Endometrial microvascular endothelial cells (primary cell): Measurements from ENCODE around the gene TNFRSF14. TPM values are rescaled to one million over a fixed set of nuclear protein-coding genes. Genes with fewer than 3 reads are reported as not detected.

Experiments
- in situ Hi-C: cut with HindIII; loops from 2 replicates; pipeline ENCODE4 v1.10.0; 2017; ENCODE audit warnings: low sequenced_read_pairs, low pct_unique_long_range_greater_than_20kb; ENCODE audit errors: inconsistent ontology term
- total RNA-seq: library from RNA; depleted of rRNA; stranded (reverse); fragments of >200 nt; gene quantifications from one replicate; pipeline ENCODE4 v1.2.3, GENCODE V29; 2015; ENCODE audit errors: inconsistent ontology term

Gene TNFRSF14
- total RNA-seq, 1 donor from 2014 or later, result 41.4 TPM

DNA sequence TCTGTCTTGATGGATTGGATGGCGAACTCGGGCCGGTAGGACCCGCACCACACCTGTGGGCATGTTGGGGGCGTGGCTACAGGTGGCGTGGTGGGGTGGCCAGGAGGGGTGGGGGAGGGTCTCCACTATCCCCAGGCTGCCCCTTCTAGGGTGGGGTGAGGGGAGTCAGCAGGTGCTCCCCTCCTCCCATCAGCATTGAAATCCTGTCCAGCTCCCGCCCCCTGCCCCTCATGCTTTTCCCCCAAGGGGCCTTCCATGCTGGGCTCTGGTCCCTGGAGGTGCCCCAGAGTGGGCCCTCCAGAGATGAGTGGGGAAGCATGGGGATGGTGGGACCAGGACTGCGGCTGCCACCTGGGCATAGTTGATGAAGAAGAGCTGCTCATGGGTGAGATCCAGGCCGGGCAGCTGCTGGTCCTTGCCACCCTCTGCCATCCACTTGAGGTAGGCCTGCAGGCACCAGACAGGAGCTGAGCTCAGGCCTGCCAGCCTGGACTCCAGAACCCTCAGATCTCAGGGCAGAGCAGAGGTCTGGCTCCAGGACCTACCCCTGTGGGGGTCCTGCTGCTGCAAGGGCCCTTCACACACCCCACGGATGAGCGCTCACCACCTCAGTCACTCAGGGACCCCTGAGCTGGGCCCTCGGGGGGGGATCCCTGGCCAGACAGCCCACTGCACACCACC is 35.5 kb downstream of the TNFRSF14 start:
- in situ Hi-C loops, result no loop called here

DNA sequence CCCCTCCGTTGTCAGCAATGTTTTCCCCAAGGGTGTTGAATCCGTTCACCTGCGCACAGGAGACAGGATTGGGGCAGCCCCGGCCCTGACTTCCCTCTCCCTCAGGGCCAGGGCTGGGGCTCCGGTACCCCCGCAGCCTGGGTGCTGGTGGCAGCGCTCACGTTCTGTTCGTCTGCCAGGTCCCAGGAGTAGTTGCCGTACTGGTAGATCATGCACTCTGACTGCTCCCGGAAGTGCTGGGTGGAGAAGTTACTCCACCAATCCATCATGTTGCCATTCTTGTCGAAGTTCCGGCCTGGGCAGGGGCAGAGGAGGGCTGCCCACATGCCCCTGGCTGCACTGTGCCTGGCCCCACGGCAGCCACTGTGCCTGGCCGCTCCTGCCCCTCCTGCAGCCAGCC is 36.5 kb downstream of the TNFRSF14 start:
- in situ Hi-C loops, result no loop called here

DNA sequence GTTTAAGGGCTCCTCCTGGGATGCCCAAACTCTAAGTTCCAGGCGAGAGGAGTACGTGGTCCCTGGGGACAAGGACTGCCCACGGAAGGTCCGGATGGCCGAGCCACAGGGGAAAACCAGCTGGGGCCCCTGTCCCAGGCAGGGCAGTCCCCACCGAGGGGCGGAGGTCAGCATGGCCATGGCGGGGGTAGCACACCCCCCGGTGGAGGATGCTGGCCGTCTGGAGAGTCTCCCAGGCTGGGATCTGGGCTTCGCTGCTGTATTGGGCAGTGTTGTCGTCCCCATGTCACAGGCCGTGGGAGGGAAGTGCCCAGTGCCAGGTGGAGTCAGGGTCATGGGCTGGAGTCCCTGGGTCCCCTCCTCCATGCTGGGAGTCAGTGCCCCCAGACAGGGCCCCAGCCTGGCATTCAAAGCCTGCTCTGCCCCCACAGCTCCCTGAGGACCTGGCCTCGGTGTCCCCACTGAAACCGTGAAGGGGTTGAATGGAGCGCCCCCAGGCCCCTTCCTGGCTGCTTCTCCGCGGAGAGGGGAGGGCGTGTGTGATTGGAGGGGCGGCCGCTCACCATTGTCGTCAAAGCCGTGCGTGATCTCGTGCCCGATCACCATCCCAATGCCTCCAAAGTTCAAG is 37.2 kb downstream of the TNFRSF14 start:
- in situ Hi-C loops, result no loop called here

DNA sequence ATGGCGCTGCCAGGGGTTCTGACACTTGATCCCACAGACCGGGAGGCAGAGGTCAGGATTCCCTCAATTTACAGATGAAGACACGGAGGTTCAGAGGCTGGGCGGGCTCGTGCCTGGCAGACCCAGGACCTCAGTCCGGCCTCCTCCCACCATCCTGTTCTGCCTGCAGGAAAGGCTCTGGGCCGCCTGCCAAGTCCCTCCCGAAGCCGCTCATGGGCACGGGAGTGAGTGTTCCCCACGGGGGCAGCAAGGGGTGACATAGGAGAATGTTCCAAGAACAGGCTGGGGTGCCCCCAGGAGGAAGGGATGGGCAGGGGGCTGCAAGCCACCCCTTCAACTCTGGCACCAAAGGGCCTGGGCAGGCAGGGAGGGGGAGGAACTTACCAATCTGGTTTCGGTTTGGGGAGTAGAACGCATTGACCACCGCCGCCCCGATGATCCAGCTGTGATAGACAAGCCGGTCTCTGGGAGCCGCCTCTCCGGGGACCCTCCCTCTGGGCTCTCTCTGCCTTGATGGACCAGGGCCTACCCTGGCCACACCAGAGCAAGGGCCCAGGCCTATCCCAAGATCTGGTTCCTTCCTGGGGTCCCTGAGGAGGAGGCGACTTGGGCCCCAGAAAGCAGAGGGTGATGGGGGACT is 38.0 kb downstream of the TNFRSF14 start:
- in situ Hi-C loops, result no loop called here

DNA sequence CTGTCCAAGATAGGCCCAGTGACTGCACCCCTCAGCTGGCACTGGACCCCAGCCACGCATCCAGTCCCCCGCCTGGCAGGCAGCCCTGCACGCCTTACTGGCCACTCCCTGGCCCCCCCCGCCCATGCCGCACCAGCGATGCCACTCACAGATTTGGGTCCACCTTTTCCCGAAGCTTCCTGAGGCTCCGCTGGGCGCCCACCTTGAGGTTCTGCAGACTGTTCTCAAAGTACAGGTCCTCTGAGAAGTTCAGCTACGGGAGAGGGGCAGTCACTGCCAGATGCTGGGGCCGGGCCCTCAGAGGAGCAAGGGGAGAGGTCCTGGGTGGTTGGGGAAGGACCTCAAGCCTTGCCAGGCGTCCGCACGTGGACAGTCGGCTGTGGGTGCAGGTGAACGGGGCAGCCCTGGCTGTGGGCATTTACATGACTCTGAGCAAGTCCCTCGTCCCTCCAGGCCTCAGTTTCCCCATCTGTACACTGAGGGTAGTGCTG is 38.5 kb downstream of the TNFRSF14 start:
- in situ Hi-C loops, result no loop called here

DNA sequence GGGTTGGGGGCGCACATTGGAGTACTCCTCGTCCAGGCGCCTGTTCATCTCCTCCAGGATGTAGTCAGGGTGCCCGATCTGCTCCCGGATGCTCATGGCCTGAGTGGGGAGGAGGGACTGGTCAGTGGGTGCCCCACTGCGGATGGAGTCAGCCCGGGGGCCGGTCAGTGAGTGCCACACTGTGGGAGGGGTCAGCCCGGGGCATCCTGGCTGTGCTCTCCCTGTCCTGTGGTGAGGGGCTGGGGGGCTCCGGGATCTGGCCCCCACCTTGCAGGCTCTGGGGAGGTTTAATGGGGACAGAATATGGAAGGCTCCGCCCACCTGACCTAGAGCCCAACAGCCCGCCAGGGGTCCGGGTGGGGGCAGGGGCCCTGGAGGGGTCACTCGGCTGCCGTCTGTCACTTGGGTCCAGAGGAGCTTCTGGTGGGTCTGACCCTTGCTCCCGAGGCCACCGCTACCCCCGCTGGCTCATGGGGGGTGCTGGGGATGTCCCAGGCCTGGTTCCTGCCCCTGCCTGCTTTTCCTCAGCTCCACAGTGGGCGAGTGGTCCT is 39.2 kb downstream of the TNFRSF14 start:
- in situ Hi-C loops, result no loop called here

DNA sequence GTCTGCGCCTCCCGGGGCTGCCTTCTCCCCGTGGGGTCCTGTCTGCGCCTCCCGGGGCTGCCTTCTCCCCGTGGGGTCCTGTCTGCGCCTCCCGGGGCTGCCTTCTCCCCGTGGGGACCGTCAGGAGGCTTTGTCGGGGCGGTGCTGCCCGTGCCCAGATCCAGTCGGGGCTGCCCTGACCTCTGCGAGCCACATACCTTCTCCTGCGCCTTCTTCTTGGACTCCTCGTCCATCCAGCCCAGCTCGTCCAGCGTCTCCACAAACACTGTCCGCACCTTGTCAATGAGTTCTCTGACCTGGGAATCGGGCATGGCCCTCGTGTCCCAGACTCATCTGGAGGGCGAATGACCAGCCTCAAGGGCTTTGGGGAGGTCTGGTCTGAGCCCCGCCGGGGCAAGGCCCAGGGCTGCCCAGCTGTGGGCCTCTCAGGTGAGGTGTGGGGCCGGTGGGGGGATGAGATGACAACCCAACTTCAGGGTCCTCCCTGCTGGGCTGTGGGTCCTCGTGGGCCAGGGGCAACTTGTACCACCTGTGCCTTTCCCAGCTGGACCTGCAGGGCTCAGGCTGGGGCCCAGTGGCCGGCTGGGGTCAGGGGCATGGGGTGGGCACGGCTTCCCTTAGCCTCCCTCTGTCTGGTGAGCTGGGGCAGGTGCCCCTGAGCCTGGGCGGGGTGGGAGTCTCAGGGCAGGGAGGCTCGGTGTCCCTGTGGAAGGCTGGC is 39.8 kb downstream of the TNFRSF14 start:
- in situ Hi-C loops, result no loop called here

DNA sequence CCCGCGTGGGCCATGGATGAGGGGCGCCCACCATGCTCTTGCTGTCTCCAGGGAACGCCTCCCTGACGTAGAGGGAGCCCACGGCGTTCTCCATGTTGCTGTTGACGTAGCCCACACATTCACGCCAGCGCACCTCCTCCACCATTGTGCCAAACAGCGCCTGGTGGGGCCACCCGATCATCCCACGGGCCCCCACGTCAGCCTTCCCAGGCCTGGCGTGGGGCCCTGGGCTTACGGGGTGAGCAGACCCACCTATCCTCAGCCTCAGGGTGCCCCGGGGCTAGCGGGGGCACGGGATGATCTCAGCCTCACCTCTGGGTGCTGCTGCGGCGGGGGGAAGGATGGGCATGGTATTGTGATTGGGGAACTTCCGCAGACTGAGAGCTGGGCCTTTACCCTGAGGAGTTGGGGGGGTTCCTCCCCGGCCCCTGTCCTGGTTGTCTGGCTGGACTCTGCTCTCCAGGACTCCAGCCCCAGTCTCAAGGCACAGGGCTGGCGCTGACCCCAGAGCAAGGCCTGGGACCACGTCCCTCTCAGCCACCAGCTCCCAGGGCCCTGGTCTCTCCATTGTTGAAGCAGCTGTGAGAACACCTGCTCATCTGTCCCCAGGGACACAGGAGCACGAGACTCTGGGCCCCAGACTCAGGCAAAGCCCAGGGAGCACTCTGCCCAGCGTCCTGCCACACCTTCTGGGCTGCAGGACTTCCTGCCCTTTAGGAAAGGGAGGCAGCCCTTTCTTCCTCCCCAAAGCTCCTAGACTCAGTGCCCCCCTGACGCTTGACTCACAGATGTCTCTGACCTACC is 40.6 kb downstream of the TNFRSF14 start:
- in situ Hi-C loops, result no loop called here

DNA sequence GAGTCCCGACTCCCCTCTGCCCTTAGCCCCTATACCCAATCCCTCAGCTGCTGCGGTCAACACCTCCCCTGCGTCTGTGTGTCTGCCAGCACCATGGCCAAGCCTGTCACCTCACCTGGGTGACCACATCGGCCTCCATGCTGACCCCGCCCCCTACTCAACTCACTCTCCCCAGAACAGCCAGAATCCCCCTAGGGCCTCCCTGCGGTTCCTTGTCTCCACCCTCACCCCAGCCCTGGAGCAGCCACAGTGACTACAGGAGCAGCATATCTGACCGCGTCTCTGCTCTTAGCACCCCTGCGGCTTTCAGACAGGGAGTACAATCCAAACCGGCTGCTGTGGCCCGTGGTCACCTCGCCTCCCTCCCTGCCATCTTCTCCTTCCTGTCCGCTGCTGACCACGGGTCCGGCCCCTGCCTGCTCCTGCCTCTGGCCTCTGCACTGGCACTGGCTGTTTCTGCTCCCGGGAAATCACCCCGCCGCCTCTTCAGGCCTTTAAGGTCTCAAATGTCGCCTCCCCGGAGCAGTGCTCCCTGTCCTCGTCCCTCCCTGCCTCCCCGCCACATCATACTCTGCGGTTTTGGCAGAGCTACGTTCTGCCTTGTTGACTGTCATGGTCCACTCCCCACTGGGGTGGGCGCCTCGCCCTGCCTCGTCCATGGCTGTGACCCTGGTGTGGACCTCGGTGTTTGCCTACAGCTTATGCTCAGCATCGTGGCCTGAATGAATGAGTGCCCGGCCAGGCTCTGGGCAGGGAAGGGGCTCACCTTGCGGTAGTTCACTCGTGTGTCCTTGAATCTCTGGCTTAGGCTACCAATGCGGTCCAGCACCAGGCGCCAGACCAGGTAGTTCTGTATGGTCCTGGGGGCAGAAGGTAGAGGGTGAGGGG is 41.5 kb downstream of the TNFRSF14 start:
- in situ Hi-C loops, result no loop called here

DNA sequence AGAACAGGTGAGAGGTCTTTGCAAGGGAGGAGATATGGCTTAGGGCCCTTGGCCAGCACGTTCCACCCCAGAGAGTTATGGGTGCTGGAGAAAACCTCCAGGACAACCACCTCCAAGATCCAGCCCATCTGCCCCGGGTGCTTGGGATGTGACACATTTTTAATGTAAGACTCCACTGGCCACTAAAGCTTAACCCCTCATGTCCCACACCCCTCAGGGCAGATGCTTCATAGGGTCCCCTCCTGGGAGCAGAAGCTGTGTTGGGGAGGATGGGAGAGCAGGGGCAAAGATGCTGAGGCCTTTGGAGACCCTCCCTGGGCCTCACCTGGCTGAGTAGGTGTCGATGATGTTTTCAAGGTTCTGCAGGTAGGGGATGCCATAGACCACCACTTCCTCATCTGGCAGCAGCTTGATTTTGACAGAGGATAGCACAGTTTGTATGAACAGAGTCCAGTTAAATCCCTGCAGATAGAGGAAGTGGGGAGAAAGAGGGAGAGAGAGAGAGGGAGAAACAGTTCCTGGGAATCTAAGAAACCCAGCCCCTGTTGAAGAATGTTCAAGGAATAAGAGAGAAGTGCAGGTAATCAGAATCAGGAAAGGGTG is 42.3 kb downstream of the TNFRSF14 start:
- in situ Hi-C loops, result no loop called here

DNA sequence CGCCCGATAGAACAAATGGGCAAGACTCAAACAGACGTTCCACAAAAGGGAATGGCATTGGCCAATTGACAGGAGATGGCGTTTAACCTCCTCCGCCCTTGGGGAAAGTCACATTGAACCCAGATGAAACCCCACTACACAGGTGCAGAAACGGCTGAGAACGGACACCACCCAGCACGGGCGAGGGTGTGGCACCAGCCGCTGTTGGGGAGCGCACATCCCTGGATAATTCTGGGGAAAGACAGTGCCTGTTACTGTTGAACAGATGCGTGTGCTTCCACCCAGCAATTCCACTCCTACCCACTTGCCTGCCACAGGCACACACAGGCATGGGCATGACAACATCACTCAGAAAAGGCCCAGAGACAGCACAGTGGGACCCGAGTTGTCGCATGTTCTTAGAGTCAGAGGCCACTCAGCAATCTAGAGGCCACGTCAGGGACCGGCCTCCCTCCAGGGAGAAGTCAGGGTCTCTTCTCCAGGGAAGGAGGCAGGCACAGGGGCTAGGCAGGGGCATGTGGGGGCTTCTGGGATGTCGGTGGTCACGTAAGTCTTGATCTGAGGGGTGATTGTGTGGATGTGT is 45.6 kb downstream of the TNFRSF14 start:
- in situ Hi-C loops, result no loop called here

DNA sequence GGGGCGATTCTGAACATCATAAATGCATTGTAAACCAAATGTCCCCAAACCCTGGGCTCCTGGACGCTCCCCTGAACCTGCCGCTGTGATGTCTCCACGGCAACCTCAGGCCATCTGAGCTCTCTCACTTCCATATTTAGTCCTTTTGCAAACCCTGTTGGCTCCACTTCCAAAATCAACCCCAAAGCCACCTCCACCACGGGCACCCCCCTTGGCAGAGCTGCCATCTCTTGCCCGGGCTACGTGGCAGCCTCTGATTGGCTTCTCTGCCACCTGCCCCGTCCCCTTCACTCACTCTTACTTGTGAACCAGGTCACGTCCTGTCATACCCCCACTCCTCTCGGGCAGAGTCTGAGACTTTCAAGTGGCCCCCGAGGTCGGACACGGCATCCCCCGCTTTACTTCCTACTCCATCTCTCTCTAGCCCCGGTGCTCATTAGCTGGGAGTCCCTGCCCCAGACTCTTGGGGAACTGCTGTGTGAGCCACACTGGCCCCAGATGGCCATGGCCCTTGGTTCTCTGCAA is 46.2 kb downstream of the TNFRSF14 start:
- in situ Hi-C loops, result no loop called here

DNA sequence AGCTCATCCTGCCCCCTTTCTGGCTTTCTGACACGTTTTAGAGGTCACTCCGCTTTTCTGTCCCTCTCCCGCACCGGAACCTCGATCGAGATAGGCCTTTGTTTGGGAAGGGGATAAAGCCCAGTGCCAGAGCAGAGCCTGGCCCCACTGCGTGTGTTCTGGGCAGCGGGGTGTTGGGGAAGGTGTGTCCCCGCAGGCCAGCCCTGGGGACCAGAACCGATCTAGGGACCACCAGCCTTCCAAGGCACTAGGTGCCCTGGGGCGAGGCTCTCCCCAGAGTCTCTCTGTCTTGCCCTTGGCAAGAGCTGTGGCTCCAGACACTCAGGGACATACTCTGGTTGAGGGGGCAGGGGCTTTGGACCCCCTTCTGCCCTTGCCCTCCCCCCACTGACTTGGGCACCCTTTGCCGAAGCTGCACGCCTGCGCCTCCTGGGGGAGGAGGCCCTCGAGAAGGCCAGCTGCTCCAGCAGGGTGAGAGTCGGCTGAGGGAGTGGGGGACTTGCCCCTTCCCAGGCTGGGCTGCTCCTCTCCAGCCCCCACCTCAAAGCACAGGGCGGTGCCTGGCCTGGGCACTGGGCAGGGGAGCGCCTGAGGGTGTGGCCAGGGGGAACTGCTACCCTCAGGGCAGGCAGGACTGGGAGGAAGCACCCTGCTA is 46.8 kb downstream of the TNFRSF14 start:
- in situ Hi-C loops, result no loop called here

DNA sequence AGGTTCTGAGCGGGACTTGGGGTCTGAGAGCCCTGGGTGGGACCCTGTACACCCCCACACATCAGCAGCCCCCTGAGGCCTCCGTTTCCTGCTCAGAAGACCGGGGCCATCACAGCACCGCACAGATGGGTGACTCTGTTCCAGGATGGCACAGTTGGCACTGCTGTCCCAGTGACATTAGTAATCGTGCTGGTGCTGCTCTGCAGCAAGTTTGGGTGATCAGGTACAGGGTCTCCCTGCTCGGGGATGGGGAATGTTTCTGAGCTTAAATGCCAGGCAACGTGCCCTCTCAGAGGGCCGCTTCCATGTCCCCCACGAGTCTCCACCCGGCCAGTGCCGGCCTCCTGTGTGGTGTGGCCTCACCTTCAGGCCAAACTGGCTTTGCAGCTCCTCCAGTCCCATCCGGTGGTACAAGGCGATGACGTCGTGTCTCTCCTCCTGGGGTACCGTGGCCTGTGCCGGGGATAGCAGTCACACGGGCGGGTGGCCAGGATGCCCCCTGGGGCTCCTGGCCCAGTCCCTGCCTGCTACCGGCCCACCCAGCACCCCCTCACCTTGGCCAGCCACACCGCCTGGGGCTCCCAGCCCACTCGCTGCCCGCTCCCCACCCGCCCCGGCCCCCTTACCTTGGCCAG is 47.5 kb downstream of the TNFRSF14 start:
- in situ Hi-C loops, result no loop called here

DNA sequence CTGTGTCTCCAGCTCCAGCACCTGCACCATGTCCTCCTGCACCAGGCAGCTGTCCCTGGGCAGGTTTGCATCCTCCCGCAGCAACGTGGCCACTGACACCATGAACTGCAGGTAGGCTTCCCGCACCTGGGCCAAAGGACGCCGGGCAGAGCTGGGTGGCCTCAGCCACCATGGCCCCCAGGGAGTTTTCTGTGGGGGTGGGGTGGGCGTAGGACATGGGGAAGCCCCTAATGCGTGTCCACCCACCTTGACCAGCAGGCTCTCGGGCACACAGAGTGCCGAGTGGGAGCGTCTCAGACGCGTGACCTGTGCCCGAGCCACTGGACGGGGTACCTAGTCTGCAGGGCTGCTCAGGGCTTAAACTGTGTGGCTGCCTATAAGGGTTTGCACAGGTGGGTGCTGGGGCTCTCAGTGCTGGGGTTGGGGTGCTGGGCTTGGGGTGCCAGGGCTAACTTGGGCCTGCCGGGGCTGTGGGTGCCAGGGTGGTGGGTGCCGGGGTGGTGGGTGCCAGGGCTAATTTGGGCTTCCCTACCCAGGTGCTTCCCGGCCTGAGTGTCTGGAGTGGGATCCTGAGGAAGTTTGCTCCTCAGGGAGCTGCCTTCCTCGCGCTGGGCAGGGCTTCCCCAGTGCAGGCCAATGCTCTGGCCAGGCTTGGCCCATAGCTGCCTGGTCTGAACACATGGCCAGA is 48.1 kb downstream of the TNFRSF14 start:
- in situ Hi-C loops, result no loop called here
